MG63 (cell line): ENCODE data around the gene FOXP1. TPM values are rescaled to one million over a fixed set of nuclear protein-coding genes. Genes with fewer than 3 reads are reported as not detected.

Experiments
- DNase-seq: peaks from one replicate; pipeline ENCODE4 v3.0.0-alpha.2; 2020
- H3K27me3 ChIP-seq: fragments of 250-450 bp; sonication (Bioruptor Pico); 2 replicates; pipeline ENCODE4 v1.5.1; 2020; ENCODE audit warnings: mild to moderate bottlenecking, moderate library complexity
- H3K36me3 ChIP-seq: fragments of 250-450 bp; sonication (Bioruptor Pico); 2 replicates; pipeline ENCODE4 v1.5.1; 2020; ENCODE audit warnings: mild to moderate bottlenecking, moderate library complexity
- H3K4me3 ChIP-seq: fragments of 250-450 bp; sonication (Bioruptor Pico); 2 replicates; pipeline ENCODE4 v1.5.1; 2020; ENCODE audit warnings: mild to moderate bottlenecking, moderate library complexity
- H3K9me3 ChIP-seq: fragments of 250-450 bp; sonication (Bioruptor Pico); 2 replicates; pipeline ENCODE4 v1.5.1; 2020; ENCODE audit warnings: mild to moderate bottlenecking, moderate library complexity
- total RNA-seq: library from RNA; depleted of rRNA; stranded (reverse); fragments of >200 nt; shearing (Covaris generic); gene quantifications from 2 replicates; pipeline ENCODE4 v1.2.3, GENCODE V29; 2014; ENCODE audit warnings: low replicate concordance; rRNA removed

The FOXP1 gene
- total RNA-seq = 14.4 and 15.0 TPM in 2 replicates

DNA sequence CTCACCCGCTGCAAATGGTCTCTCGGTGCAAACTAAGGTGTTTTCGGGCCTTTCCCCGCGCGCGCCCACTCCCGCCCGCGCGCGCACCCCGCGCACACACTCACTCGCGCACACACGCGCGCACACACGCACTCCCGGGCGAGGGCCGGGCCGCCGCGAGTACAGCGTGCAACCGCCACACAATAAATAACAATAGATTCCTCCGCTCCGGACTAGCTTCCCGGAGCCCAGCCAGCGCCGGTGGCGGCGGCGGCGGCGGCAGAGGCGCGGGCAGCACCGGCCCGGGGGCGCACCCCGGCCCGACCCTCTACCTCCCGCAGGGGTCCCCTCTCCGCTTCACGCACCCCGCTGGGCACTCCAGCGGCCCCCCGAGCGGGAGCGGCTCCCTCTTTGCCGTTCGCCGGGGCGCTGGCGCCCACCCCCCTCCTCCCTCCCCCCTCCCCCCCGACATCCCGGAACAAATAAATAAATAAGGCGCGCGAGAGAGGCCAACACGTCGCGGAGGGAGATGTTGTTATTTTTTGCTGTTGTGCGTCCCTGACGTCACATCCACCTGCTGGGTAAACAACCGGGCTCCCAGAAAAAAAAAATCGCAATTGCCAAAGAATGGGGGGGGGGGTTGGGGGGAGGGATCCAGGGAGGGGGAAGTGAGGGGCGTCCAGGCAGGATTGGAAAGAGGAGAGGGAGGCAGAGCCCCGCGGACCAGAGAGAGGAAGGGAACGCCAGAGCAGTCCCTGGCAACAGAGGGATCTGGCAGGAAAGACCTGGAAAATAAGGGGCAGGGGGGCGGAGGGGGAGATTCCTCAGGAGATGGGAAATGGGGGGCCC is at the start of gene FOXP1:
Gene FOXP1 (minus strand): TSS at position 163 of the 828 bp plus-strand sequence. CDS start 385,347 bp downstream, outside the sequence.
- H3K36me3 ChIP-seq = no peaks in the 10 kb centered on the region
- H3K27me3 ChIP-seq = no peaks in the 10 kb centered on the region
- peak within 1 kb of the TSS; percentile 69 for H3K4me3 ChIP-seq
- H3K9me3 ChIP-seq = no peaks in the 10 kb centered on the region
- DNase-seq = peak; percentile 71

GRCh38 chr3:71629711-71630110 is 46.2 kb upstream of the FOXP1 start:
- Histone ChIP-seq H3K4me3 (no peak overlapping the region), H3K36me3 (no peaks in the 10 kb centered on the region), H3K9me3 (no peaks in the 10 kb centered on the region), H3K27me3 (no peaks in the 10 kb centered on the region)
- DNase-seq = no peak

DNA sequence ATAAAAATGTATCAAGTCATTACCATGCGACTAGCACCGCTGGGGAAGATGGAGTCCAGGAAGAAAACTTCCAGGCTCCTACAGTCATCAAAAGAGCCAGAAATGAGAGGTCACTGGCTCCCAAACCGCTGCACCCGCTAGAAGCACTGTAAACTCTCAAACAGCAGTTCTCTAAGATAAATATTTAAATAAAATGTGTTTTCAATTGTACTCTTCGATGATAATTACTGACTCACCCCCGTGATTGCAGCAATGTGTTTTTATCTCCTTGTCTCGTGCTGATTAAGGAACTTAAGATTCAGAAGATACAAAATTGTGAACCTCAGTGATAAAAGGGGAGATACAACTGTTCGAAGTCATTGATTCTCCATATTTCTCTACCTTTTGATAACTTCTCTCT is 45.8 kb upstream of the FOXP1 start:
- Histone ChIP-seq H3K4me3 (no peak overlapping the region), H3K9me3 (no peaks in the 10 kb centered on the region), H3K36me3 (no peaks in the 10 kb centered on the region), H3K27me3 (no peaks in the 10 kb centered on the region)
- peak; percentile 1 for DNase-seq

DNA sequence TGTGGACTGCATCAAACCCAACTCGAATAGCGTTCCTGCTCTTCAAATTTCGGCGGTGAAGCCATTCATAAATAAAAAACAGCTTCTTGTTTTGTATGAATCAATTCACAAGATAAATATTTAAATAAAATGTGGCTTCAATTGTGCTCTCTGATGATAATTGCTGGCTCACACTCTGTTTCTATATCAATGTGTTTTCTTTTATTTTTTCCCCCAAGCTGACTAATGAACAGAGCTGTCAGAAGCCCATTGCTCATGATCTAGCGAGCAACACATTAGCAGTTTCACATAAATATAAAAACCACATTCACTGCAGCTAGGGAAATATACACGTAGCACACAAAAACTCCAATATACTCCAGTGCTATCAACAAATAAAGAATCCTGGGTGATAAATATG is 45.0 kb upstream of the FOXP1 start:
- Histone ChIP-seq H3K27me3 (no peaks in the 10 kb centered on the region), H3K36me3 (no peaks in the 10 kb centered on the region), H3K9me3 (no peaks in the 10 kb centered on the region), H3K4me3 (no peak overlapping the region)
- no peak for DNase-seq

GRCh38 chr3:71625676-71626075 is 42.1 kb upstream of the FOXP1 start:
- Histone ChIP-seq H3K36me3 (no peaks in the 10 kb centered on the region), H3K9me3 (no peaks in the 10 kb centered on the region), H3K27me3 (no peaks in the 10 kb centered on the region), H3K4me3 (no peak overlapping the region)
- DNase-seq = no peak

- H3K9me3 ChIP-seq = no peaks in the 10 kb centered on the region
- H3K4me3 ChIP-seq = no peak overlapping the region
- no peak for DNase-seq
- no peaks in the 10 kb centered on the region for H3K27me3 ChIP-seq
- H3K36me3 ChIP-seq = no peaks in the 10 kb centered on the region
Observed at GRCh38 chr3:71621825-71622537, 38.5 kb upstream of the FOXP1 start.

GRCh38 chr3:71618538-71618937 is 35.0 kb upstream of the FOXP1 start:
- no peaks in the 10 kb centered on the region for H3K27me3 ChIP-seq
- no peaks in the 10 kb centered on the region for H3K9me3 ChIP-seq
- no peak overlapping the region for H3K4me3 ChIP-seq
- DNase-seq = no peak
- no peaks in the 10 kb centered on the region for H3K36me3 ChIP-seq

DNA sequence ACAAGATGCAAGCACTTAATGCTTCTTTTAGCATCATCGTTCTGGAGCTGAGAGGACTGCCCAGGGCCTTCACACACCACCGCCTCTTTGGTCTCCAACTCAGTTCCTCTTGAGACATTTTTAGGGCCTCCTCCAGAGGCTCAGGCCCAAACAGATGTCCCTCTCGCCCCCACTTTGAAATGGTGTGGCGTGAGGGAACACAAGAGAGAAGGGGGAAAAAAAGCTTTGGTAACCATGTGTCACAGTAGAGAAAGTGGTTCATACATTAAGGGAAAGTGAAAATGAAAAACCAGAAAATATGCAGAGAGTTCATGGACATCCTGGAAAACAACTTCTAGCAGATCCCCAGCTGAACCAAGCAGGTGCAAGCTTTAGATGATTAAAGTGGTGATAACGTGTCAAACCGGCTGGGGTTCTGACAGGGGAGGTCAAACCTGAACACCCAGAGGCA is 33.1 kb upstream of the FOXP1 start:
- no peaks in the 10 kb centered on the region for H3K36me3 ChIP-seq
- no peak for DNase-seq
- H3K4me3 ChIP-seq = no peak overlapping the region
- no peaks in the 10 kb centered on the region for H3K9me3 ChIP-seq
- H3K27me3 ChIP-seq = no peaks in the 10 kb centered on the region

GRCh38 chr3:71614869-71615268 is 31.3 kb upstream of the FOXP1 start:
- Histone ChIP-seq H3K27me3 (no peaks in the 10 kb centered on the region), H3K4me3 (no peak overlapping the region), H3K36me3 (no peaks in the 10 kb centered on the region), H3K9me3 (no peaks in the 10 kb centered on the region)
- no peak for DNase-seq

GRCh38 chr3:71614426-71614825 is 30.9 kb upstream of the FOXP1 start:
- H3K36me3 ChIP-seq = no peaks in the 10 kb centered on the region
- no peak overlapping the region for H3K4me3 ChIP-seq
- DNase-seq = no peak
- no peaks in the 10 kb centered on the region for H3K27me3 ChIP-seq
- no peaks in the 10 kb centered on the region for H3K9me3 ChIP-seq

- DNase-seq = no peak
Observed at GRCh38 chr3:71611099-71611498, 27.6 kb upstream of the FOXP1 start.

DNA sequence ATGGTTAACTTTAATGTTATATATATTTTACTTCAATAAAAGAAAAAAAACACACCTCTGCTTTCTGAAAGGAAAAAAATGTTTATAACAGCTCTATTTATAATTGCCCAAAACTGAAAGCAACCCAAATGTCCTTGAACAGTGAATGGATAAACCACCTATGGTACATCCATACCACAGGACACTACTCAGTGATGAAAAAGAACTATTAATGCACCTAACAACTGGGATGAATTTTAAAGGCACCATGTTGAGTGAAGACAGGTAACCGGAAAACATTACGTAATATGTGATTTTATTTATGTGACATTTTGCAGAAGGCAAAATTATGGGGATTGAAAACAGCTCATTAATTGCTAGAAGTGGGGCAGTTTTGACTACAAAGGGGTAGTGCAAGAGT is 23.8 kb upstream of the FOXP1 start:
- Histone ChIP-seq H3K9me3 (no peaks in the 10 kb centered on the region), H3K27me3 (no peaks in the 10 kb centered on the region), H3K4me3 (no peak overlapping the region), H3K36me3 (no peaks in the 10 kb centered on the region)
- no peak for DNase-seq

More at GRCh38 chr3:71611099-71611498, 27.6 kb upstream of the FOXP1 start:
- H3K9me3 ChIP-seq = no peaks in the 10 kb centered on the region
- no peaks in the 10 kb centered on the region for H3K36me3 ChIP-seq
- no peak overlapping the region for H3K4me3 ChIP-seq
- H3K27me3 ChIP-seq = no peaks in the 10 kb centered on the region

- Histone ChIP-seq H3K27me3 (no peaks in the 10 kb centered on the region), H3K9me3 (no peaks in the 10 kb centered on the region), H3K4me3 (no peak overlapping the region), H3K36me3 (no peaks in the 10 kb centered on the region)
- no peak for DNase-seq
Observed at GRCh38 chr3:71606582-71606981, 23.1 kb upstream of the FOXP1 start.

DNA sequence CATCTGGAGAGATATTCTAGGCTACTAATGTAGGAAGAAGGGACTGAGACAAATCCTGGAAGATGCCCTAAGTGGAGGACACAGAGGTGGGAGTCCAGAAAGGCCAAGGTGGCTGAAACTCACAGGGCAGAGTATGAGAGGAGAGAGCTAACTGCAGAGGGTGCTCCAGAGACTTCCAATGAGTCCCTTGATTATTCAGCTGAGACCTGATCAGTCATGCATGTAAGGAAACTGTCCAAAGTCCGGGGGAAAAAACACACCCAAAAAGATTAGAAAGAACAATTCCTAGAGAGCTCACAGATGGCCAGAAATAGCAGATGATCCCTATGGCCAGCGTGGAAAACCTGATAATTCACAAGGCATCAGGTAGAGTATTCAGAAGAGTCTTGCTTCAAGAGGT is 18.7 kb upstream of the FOXP1 start:
- no peak overlapping the region for H3K4me3 ChIP-seq
- no peak for DNase-seq

GRCh38 chr3:71601811-71602210 is 18.3 kb upstream of the FOXP1 start:
- H3K4me3 ChIP-seq = no peak overlapping the region
- peak; percentile 11 for DNase-seq
- H3K36me3 ChIP-seq = no peaks in the 10 kb centered on the region
- H3K27me3 ChIP-seq = no peaks in the 10 kb centered on the region
- no peaks in the 10 kb centered on the region for H3K9me3 ChIP-seq

More for the DNA sequence above, 18.7 kb upstream of the FOXP1 start:
- Histone ChIP-seq H3K36me3 (no peaks in the 10 kb centered on the region), H3K9me3 (no peaks in the 10 kb centered on the region), H3K27me3 (no peaks in the 10 kb centered on the region)

DNA sequence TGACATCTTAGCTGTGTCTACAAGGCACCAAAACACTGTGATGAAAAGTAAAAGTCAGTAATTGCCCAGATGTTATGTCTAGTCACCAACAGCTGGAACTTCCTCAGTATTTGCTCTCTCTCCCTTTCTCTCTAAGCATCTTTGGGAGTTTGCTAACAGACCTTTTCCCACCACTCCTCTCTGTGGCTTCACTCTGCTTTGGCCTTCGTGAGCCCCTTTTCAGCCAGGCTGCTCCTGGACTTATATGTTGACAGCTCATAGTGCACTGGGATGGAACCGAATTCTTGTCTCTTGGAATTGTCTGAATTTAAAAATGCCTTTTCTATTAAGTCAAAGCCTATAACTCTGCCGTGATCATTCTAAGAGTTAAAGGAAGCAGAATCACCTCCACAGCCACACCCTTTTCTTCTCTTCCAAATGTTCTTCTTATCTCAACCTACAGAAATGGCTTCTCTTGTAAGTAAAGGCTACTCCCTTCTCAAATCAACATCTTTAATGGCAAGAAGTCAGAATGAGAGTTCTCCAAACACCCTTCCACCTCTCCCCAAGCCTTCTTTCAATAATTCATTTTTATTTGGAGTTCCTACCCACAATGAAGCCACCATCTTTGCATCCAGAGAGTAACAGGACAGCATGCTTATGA is 17.2 kb upstream of the FOXP1 start:
- Histone ChIP-seq H3K27me3 (no peaks in the 10 kb centered on the region), H3K9me3 (no peaks in the 10 kb centered on the region), H3K36me3 (no peaks in the 10 kb centered on the region), H3K4me3 (no peak overlapping the region)
- no peak for DNase-seq

GRCh38 chr3:71599416-71599815 is 15.9 kb upstream of the FOXP1 start:
- peak; percentile 3 for DNase-seq
- no peak overlapping the region for H3K4me3 ChIP-seq
- H3K36me3 ChIP-seq = no peaks in the 10 kb centered on the region
- no peaks in the 10 kb centered on the region for H3K9me3 ChIP-seq
- no peaks in the 10 kb centered on the region for H3K27me3 ChIP-seq
